Astrocyte (in vitro differentiated cells and primary cell): ENCODE data around the gene HSD11B1.
"Not testable (repeated sequence)": the region's sequence is repeated elsewhere in the genome, so short reads cannot be mapped to it uniquely, and the experiment has no call there.

ENCODE experiments used
- EZH2 ChIP-seq: IDR thresholded peaks from 2 replicates; pipeline ENCODE4 v1.6.1; 2012; ENCODE audit warnings: mild to moderate bottlenecking, low read length, inconsistent platforms; ENCODE audit not compliant: insufficient read depth
- TF ChIP-seq, protein P1 (sequence below): IDR thresholded peaks from 2 replicates; pipeline ENCODE4 v1.5.1; 2011; ENCODE audit warnings: low read depth, mild to moderate bottlenecking, inconsistent platforms, low read length, moderate library complexity; ENCODE audit not compliant: insufficient read depth

DNA sequence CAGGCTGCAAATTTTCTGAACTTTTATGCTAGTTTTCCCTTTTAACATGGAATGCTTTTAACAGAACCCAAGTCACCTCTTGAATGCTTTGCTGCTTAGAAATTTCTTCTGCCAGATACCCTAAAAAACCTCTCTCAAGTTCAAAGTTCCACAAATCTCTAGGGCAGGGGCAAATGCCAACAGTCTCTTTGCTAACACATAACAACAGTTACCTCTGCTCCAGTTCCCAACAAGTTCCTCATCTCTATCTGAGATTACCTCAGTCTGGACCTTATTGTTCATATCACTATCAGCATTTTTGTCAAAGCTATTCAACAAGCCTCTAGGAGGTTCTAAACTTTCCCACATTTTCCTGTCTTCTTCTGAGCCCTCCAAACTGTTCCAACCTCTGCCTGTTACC is 4.0 kb upstream of the HSD11B1 start:
- not testable (repeated sequence) for TF ChIP-seq EZH2
- TF ChIP-seq, protein P1, sequence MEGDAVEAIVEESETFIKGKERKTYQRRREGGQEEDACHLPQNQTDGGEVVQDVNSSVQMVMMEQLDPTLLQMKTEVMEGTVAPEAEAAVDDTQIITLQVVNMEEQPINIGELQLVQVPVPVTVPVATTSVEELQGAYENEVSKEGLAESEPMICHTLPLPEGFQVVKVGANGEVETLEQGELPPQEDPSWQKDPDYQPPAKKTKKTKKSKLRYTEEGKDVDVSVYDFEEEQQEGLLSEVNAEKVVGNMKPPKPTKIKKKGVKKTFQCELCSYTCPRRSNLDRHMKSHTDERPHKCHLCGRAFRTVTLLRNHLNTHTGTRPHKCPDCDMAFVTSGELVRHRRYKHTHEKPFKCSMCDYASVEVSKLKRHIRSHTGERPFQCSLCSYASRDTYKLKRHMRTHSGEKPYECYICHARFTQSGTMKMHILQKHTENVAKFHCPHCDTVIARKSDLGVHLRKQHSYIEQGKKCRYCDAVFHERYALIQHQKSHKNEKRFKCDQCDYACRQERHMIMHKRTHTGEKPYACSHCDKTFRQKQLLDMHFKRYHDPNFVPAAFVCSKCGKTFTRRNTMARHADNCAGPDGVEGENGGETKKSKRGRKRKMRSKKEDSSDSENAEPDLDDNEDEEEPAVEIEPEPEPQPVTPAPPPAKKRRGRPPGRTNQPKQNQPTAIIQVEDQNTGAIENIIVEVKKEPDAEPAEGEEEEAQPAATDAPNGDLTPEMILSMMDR: not testable (repeated sequence)
